Mesodermal cell (in vitro differentiated cells): Measurements from ENCODE around the gene RGS2.

Source experiments
- H3K27ac ChIP-seq: 2 replicates; pipeline ENCODE4 v1.7.0; 2013; ENCODE audit warnings: mild to moderate bottlenecking, low read depth, low read length, moderate library complexity; ENCODE audit not compliant: severe bottlenecking
- H3K36me3 ChIP-seq: 2 replicates; pipeline ENCODE4 v1.7.1; 2013; ENCODE audit warnings: mild to moderate bottlenecking, low read length, moderate library complexity; ENCODE audit not compliant: control insufficient read depth, insufficient read depth
- H3K4me1 ChIP-seq: one replicate; pipeline ENCODE4 v1.7.1; 2013; ENCODE audit warnings: mild to moderate bottlenecking, low read length; ENCODE audit not compliant: insufficient read depth, control insufficient read depth, poor library complexity, severe bottlenecking
- H3K4me3 ChIP-seq: 2 replicates; pipeline ENCODE4 v1.7.0; 2013; ENCODE audit warnings: low read length, control low read depth, mild to moderate bottlenecking; ENCODE audit not compliant: insufficient read depth, poor library complexity, severe bottlenecking; ENCODE audit errors: extremely low read depth
- H3K9me3 ChIP-seq: 2 replicates; pipeline ENCODE4 v1.7.1; 2013; ENCODE audit warnings: mild to moderate bottlenecking, low read length, moderate library complexity; ENCODE audit not compliant: control insufficient read depth
- WGBS, 2 experiments: methylation state at CpG; one replicate each; pipeline ENCODE4 v1.1.5; 2013; ENCODE audit warnings: missing lambda C conversion rate in 2 of 2; ENCODE audit not compliant: insufficient coverage in 2 of 2; 5-methylcytosine and 5-hydroxymethylcytosine counted together

The RGS2 gene

DNA sequence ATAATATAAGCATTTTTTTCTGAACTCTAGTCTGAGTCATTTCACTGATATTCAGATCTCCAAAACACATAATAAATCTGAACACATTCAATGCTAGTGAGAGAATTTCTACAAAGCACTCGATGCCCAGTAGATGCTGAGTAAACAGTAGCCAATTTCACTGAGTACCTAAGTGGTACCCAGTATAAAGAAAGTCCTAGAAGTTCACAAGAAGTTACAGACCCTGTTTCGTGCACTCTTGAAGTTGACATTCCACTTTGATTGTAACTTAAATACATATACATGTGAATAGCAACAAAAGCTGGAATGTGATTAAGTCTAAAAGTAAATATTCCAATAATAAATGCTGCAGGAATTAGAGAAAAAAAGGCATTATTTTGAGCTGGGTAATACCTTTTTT lies 33.2 kb upstream of the RGS2 start:
- no peaks in the 10 kb centered on the region for H3K36me3 ChIP-seq
- WGBS, 2 experiments = 80 to 100% methylated on average over 1 of the region's 2 CpGs
- no peak overlapping the region for H3K27ac ChIP-seq
- no peak overlapping the region for H3K4me3 ChIP-seq
- no peaks in the 10 kb centered on the region for H3K9me3 ChIP-seq
- no peaks in the 10 kb centered on the region for H3K4me1 ChIP-seq

DNA sequence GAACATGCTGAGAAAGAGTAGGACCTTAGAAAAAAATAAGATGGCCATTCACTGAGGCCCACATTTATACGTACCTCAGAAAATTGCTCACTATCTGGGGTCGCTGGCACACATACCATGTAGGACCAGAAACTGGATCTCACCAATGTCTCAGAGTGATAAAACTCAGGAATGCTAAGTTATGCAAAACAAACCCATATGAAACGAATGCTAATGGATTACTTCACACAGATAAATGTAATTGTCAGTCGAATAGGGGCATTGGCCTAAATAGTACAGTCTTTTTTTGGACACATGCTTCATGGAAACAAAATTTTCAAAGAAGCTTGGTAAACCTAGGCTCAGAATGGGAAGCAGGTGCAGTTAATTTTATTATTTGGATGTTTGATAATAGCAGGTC lies 32.6 kb upstream of the RGS2 start:
- Histone ChIP-seq H3K27ac (no peak overlapping the region), H3K36me3 (no peaks in the 10 kb centered on the region), H3K4me3 (no peak overlapping the region), H3K4me1 (no peaks in the 10 kb centered on the region), H3K9me3 (no peaks in the 10 kb centered on the region)
- 91 to 94% methylated on average over 2 to 3 of the region's 4 CpGs for WGBS, 2 experiments

DNA sequence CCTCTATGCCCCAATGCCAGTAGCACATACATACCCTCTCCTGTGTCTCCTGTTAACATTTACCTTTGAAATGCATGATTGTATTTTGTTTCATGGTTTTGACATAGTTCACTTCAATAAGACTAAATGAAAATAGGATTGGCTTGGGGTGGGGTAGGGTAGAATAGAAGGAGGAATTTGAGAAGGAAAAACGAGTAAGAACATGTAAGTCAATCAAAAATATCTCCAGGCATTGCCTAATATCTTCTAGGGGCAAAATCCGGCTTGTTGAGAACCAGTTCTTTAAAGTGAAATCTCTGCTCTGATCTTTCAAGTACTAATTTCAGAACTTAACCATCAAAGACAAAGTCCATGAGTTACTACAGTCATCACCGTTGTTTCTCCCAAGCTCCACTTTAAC lies 31.8 kb upstream of the RGS2 start:
- 89 to 97% methylated on average over 2 of the region's 3 CpGs for WGBS, 2 experiments
- no peaks in the 10 kb centered on the region for H3K36me3 ChIP-seq
- no peak overlapping the region for H3K4me3 ChIP-seq
- no peaks in the 10 kb centered on the region for H3K4me1 ChIP-seq
- H3K27ac ChIP-seq = no peak overlapping the region
- H3K9me3 ChIP-seq = no peaks in the 10 kb centered on the region

DNA sequence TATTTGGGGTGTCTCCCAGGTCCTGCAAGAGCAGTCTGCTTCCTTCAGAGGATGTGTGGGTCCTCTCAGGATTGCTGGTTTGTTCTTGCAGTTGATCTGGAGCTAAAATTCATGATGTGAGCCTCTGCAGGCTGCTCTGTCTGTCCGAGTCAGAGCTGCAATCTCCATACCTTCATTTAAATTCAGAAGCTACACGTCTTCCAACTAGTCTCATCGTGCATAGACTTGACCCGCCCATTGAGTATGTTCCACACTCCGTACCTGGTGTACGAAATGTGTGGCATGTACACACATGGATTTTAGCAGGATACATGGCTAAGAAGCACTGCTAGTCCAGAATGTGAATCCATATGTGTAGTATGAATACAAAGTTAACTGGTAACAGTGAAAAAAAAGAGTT lies 25.0 kb upstream of the RGS2 start:
- no peaks in the 10 kb centered on the region for H3K36me3 ChIP-seq
- no peaks in the 10 kb centered on the region for H3K9me3 ChIP-seq
- H3K4me1 ChIP-seq = no peaks in the 10 kb centered on the region
- WGBS, 2 experiments = 96 to 100% methylated on average over 5 to 6 of the region's 6 CpGs
- H3K4me3 ChIP-seq = no peak overlapping the region
- H3K27ac ChIP-seq = no peak overlapping the region

DNA sequence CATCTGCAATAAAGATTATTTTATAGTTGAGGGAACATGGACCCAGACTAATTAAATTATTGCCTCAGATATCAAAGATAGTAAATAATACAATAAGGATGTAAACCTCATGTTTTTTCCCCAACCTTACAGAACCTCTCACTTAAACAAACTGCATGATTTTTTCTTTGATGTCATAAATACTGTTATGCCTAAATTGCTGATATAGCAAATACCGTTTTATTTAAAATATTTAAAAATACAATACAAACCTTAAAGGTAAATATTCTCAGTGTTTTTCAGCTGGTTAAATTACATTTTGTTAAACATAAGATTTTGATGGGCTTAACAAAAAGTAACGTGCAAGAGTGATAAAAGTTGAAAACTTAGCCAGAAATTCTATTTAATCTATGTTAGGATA lies 24.4 kb upstream of the RGS2 start:
- H3K36me3 ChIP-seq = no peaks in the 10 kb centered on the region
- no peak overlapping the region for H3K27ac ChIP-seq
- no peaks in the 10 kb centered on the region for H3K9me3 ChIP-seq
- H3K4me3 ChIP-seq = no peak overlapping the region
- H3K4me1 ChIP-seq = no peaks in the 10 kb centered on the region
- WGBS, 2 experiments = no CpG with 5 or more reads among the region's 2 CpGs

DNA sequence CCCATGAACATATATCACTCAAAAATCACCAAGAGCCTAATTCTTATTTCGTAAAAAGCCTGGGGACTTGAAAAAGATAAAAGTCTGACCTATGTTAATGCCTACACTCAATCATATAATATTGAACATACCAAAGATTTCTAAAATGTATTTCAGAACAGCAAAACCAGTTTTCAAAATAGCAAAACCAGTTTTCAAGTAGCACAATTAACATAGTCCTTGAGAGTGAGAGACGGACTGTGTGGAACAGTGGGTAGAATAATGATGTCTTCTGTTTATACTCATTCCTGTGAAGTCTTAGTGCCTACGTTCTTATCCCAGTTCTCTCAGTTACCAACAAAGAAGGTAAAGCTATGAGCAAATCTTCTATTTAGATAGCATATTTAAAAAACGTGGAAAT lies 22.3 kb upstream of the RGS2 start:
- WGBS, 2 experiments = 80 to 100% methylated on average over 1 to 3 of the region's 4 CpGs
- no peak overlapping the region for H3K27ac ChIP-seq
- H3K4me3 ChIP-seq = no peak overlapping the region
- no peaks in the 10 kb centered on the region for H3K4me1 ChIP-seq
- no peaks in the 10 kb centered on the region for H3K9me3 ChIP-seq
- H3K36me3 ChIP-seq = no peaks in the 10 kb centered on the region

DNA sequence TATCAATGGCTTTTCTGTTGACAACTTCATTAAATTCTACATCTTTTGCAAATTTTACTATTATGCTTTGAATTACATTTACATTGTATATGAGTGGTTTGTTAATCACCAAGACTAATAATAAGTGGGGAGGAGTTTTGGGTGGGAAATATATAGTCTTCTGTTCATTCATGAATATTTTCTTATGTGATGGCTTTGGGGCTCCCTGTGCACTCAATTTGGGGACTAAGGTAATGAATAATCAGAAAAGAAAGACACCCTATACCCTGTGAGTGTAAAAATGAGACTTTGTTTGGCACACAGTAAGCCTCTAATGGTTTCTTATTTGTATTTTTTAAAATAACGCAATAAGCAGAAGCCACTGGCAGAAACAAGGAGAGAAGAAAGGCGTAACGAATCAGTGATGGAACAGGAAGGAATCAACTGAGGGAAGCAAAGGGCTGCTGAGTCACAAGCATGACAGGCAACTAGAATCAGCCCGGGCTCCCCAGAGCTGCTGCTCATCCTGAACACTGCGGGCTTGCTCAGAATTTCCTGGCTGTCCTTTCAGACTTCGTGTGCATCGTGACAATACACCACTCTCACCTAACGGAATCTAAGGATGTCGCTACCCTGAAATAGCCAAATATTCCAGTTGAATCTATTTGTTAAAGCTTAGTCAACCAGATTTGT lies 20.8 kb upstream of the RGS2 start:
- Histone ChIP-seq H3K36me3 (no peaks in the 10 kb centered on the region), H3K27ac (peak overlapping the region; percentile 62), H3K9me3 (no peaks in the 10 kb centered on the region), H3K4me3 (no peak overlapping the region), H3K4me1 (no peaks in the 10 kb centered on the region)
- WGBS, 2 experiments = 57 to 63% methylated on average over 7 of the region's 9 CpGs

DNA sequence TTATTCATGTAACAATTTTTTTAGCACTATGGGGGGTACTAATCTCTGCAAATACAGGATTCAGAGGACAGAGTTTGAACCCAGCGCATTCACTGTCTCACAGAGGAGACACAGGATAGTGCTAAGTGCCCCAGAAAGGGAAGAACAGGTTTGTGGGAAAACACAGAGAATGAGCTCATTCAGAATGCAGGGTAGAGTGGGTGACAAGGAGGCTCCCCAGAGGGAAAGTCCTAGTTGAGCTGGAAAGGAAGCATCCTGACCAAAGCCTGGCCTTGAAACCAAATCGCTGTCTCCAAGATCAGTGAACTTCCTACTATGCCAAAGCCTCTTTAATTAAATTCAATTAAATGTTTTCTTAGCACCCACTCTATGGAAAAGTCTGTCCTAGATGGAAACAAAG lies 19.0 kb upstream of the RGS2 start:
- H3K4me3 ChIP-seq = no peak overlapping the region
- WGBS, 2 experiments = 86 to 100% methylated on average over 1 of the region's 2 CpGs
- no peaks in the 10 kb centered on the region for H3K9me3 ChIP-seq

DNA sequence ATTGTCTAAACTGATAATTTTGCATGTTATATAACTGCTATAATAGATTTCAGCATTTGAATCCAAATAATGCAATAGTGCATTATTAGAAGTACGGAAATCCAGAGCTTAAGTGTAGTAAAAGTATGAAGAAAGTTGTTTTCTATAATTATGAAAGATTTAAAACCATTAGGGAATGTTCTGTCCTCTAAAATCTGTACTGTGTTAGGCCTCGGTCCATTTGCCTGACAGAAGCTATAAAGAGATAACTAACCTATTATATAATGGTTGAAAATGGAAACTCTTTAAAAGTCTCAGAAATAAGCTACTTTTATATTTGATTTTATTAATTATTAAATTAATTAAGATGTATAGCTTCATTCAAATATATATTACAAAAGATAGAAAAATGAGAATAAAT lies 16.2 kb upstream of the RGS2 start:
- WGBS, 2 experiments = no CpG with 5 or more reads among the region's 2 CpGs
- Histone ChIP-seq H3K4me3 (no peak overlapping the region), H3K27ac (no peak overlapping the region), H3K36me3 (no peaks in the 10 kb centered on the region), H3K4me1 (peaks cover 16% of the 10 kb centered on the region), H3K9me3 (no peaks in the 10 kb centered on the region)

More for the DNA sequence above, 19.0 kb upstream of the RGS2 start:
- no peak overlapping the region for H3K27ac ChIP-seq
- no peaks in the 10 kb centered on the region for H3K36me3 ChIP-seq
- H3K4me1 ChIP-seq = peaks cover 8% of the 10 kb centered on the region

DNA sequence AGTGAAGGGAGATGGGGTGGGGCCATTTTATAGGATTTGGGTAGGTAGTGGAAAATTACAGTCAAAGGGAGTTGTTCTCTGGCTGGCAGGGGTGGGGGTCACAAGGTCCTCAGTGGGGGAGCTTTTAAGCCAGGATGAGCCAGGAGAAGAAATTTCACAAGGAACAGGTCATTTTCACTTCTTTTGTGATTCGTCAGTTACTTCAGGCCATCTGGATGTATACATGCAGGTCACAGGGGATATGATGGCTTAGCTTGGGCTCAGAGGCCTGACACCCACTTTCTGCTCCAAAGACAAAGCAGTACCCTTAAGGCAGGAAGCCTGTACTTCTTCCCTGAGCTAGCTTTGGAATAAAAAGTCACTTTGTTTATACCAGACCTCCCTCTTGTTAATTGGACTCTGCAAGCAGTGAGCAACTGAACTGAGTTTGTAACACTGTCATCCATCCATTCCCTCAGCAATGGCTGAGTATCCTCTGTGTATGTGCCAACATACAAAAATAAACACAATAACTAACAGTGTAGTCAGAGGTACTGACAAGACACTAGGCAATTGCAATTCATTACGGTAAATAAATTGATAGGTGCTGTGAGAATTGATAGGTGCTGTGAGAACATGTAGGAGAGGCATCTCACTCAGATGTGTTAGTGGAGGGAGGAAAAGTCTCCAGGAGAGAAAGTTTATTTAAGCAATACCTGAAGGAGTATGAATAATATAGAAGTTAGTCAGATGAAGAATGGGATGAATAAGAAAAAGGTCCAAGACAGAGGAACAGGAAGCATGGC lies 14.7 kb upstream of the RGS2 start:
- Histone ChIP-seq H3K36me3 (no peaks in the 10 kb centered on the region), H3K4me3 (no peak overlapping the region), H3K9me3 (no peaks in the 10 kb centered on the region), H3K4me1 (peaks cover 16% of the 10 kb centered on the region), H3K27ac (no peak overlapping the region)
- WGBS, 2 experiments = 75 to 100% methylated on average over 1 of the region's 2 CpGs

DNA sequence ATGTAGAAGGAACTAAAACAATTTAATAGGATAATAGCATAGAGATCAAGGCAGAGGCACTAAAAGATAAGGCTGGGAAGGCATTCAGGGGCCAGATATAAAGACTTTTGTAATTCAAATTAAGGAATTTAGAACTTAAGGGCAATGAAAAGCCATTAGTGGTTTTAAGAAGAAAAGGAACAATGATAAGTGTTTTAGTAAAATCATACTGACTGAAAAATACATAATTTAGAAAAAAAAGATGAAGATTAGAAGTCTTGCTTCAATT lies 14.1 kb upstream of the RGS2 start:
- Histone ChIP-seq H3K4me1 (peaks cover 16% of the 10 kb centered on the region), H3K9me3 (no peaks in the 10 kb centered on the region), H3K27ac (no peak overlapping the region), H3K36me3 (no peaks in the 10 kb centered on the region), H3K4me3 (no peak overlapping the region)
